COLO829 (cell line): Measurements from ENCODE around the gene IGF2.

ENCODE experiments used
- DNase-seq: peaks from one replicate; pipeline ENCODE4 v3.0.0; 2012; ENCODE audit warnings: low spot score

The IGF2 gene

DNA sequence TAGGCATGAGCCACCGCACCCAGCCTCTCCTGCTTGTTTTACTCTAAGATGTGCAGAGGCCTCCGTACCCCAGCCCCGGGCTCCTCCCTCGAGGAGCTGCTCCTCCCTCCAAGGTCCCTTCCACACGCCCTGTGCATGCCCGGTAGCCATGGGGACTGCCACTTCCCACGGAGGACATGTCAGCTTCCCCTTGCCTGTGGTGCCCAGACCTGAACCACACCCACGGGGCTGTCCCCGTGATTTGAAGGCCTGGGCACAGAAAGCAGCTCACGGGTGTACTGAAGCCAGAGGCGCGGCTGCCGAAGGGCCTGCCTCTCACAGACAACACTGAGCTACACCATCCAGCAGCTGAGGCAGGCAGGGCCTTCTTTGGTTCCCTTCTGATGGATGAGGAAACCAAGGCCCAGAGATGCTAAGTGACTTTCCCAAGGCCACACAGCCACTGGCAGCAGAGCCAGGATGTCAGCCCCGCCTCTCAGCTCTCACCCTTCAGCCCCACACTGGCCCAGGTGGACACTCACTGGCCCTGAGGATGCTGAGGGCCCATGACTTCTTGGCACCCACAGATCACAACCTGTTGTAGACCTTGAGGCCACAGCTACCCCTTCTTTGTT, 14.5 kb upstream of the IGF2 start:
- DNase-seq = no peak

DNA sequence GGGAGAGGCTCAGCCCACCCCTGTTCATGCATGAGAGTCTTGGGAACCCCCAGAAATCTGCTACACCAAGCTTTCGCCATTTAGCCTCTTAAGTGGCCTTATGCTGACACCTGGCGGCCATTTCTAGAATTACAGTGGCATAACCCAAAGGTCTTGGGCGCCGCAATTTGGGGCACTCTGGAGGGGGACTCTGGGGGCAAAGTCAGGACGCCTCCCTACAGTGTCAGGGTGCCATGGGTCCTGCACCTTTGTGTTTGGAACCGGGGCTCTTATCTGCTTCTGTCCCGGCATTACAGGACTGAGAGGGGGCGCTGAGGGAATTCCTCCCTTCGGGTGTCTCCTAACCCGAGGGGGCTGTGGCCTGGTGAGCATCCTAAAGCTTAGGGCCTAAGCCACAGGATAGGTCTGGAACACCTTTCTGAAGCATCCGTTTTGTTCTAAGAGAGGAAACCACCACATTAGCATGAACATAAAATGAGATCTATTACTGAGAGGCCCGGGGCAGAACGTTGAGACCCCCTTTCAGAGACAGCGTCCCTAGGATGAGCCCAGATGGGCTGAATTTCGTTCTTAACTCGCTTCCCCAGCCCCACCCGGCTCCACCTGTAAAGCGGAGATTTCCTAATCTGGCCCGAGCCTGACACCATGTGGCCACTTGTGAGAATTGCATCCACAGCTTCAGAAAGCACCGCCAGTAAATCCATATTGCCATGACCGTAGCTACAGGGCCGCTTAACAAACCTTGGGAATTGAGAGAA, 12.5 kb upstream of the IGF2 start:
- peak; percentile 81 for DNase-seq

DNA sequence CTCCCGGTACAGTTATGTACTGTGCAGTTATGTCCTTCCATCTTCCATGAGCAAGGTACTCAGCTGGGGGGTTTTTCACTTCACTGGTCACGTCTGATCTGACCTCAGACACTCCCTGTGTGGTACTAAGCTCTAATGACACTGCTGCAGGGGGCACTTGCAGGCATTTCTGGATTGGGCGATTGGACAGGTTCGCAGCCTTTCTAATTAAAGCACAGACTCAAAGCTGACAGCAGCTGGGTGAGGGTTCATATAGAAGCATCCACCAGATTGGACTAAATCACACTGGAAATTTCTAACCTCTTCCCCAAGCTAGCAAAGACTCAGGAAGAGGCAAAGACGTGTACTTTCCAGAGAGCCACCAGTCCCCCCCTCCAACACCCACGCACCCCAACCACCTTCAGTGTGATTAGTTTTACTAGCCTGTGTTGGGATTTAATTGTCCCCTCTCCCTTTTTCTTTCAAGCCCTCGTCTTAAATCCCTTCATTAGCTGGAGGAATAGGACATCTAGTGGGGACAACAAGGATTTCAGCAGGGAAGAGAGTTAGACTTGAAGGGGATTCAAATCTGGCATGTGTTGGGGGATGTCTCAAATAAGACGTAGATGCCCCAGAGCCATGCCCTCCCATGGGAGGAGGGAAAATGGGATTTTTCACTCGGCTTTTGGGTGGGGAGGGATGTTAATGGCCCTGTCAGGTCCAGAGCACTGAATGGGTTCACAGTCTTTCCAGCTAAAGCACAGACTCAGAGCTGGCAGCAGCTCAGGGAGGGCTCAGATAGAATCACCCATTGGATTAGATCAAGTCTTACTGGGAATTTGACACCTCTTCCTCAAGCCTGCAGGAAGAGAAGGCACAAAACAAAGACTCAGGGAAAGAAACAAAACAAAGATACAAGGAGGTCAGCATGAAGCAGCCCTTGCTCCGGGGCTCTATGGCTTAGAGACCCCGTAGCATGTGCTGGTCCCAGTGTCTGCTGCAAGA, 11.0 kb upstream of the IGF2 start:
- DNase-seq = peak; percentile 20

DNA sequence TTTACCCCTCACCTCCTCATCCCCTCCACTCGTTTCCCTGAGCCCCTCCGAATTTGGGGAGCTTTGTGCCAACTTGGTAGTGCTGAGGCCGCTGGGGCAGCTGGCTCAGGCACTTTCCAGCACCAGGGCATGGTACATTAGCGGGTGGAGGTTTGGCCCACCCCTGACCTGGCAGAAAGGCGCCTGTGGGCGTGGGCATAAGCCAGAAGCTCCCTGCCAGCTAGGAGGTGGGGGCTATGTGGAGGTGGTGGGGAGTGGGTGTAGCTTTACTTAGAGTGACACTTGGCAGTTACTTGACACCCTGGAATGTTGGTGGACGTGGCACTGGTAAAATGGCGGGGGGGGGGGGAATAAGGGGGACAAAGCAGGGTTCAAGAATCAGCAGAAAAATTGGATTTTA, 10.3 kb upstream of the IGF2 start:
- no peak for DNase-seq

DNA sequence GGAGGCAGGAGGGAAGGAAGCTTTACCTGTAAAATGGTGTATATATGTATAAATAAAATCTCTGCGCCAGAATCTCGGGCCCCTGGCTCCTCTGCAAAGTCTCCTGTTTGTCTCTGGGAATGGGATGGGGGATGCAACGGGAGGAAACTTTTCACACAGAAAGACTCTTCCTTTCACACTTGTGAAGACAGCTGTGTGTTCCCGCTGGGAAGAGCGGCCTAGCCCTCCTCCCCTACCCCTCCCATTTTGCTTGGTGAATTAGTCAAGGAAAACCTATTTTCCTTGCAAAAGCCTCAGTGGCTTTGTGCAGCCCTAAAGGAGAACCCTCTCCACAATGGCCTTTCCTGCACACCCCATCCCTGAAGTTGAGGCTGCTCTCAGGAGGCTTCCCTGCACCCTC, 9.4 kb upstream of the IGF2 start:
- no peak for DNase-seq

DNA sequence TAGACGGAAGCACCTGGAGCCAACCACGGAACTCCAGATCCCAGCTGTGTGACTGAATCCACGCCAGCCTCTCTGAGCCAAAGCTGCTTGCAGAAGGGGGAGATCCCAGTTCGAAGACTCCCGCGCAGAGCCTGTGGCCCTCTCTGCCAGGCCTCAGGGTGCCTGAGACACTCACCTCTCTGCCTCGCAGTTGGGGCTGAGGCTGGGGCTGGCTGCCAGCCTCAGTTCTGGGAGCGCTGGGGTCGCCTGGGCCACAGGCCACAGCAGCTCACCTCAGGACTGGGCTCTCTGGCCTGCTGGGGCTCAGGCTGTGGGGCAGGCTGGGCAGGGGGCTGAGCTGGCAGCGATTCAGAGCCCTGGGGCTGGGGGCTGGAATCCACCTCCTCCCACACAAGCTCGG, 8.2 kb upstream of the IGF2 start:
- no peak for DNase-seq

DNA sequence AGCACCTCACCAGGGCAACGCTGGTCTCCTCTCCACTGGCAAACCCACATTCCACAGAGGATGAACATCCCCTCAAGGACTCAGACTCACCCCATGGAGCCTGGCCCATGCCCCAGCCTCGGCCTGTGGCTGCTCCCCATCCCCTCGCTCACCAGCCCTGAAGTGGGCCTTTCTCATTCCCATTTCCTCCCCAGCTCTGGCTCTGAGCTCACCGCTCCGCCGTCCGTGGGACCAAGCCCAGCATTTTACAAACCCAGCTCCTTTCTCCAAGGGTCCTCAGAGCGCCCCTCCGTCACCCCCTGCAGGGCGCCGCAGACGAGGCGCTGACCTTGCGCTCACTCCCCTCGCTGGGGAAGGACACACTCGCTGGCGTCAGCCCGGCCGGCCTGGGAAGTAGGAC, 6.9 kb upstream of the IGF2 start:
- DNase-seq = no peak

DNA sequence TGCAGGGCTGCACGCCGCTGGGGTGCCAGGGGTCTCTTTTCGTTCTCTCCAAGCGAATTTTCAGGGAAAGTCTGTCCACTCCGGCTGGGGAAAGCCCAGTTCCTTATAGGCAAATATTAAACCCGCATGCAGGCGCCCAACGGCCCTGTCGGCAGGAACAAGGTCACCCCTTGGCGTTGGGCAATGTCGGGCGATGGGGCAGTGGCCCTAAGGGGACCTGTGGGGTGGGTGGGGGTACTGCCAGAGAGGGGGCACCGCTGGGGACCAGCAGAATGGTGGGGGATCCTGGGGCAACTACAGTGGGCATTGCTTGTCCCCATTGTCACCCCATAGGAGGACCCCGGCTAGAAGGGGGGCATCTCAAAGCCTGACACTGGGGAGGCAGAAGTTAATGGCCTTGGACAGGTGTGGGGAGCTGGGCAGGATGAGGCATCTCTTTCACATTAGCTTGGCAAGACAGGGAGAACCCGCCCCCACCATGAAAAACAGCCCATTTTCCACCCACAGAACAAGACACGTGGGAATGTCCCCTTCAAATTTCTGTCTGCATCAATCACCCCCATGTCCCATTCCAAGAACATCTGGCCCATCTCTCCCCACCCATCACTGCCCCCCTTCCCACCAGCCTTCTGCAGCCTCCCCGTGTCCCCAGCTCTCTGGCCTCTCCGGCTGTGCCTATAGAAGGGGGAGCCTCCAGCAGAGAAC, 5.5 kb upstream of the IGF2 start:
- no peak for DNase-seq

DNA sequence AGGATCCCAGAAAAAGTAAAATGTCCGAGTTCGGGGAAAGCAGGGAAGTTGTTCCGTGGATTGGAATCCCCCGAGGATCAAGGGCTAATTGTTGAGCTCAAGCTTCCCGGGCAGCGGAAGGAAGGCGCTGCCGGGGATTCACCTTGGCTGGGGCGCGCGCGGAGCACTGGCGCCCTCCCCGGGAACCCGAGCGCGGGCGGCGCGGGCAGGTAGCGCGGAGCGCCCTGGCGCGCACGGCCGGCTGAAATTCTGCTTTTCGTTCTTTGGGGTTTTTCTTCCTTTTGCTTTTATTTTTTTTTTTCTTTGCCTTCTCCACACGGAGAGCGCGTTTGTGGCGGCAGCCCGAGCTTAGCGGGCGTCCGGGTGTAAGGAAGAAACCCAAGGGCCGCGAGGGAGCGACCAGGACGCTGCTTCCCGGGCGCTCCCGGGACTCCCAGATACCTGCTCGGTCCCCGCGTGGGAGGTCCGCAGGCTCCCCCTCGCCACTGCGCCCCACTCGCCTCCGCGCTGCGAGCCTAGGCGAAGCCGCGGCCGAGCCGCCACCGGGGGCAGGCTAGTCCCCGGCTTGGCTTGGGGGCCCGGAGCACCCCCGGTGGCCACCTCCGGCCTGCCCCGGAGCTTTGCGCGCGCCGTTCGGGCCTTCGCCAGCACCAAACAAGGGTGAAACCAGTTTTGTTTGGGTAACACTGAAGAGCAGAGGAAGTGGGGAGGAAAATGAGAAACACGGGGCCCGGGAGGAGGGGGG, 4.8 kb upstream of the IGF2 start:
- no peak for DNase-seq

DNA sequence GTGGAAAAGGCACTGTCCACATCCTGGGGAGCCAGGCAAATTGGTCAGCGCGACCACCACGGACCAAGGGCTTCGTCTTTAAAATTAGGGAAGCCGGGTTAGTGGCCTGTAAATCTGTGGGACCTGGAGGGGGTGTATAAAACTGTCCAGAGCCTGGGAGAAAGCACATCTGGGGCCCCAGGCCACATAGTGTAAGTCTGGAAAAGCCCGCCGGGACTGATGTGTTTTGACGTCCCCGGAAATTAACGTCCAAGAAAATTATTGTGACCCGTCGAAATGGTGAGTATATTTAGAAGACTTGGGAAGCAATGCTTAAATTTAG, 4.2 kb upstream of the IGF2 start:
- no peak for DNase-seq

DNA sequence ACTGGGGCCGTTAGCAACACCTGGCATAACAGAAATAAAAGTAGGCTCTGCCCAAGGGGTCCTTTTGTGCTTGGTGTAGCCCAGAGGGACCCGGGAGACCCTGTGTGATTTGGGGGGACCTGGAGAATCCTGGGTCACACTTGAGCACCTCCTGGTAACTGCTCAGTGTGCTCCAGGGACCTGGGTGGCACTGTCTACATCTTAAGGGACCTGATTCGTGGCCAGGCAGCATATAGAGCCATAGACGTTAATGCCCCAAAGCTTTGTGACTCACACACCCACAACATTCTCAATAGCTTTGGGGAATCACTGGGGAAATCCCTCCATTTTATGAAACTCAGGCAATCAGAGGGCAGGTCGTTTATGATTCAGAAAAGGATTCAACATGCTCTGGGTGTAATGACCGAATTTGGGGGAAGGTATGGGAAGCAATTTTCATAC, 3.6 kb upstream of the IGF2 start:
- DNase-seq = no peak

DNA sequence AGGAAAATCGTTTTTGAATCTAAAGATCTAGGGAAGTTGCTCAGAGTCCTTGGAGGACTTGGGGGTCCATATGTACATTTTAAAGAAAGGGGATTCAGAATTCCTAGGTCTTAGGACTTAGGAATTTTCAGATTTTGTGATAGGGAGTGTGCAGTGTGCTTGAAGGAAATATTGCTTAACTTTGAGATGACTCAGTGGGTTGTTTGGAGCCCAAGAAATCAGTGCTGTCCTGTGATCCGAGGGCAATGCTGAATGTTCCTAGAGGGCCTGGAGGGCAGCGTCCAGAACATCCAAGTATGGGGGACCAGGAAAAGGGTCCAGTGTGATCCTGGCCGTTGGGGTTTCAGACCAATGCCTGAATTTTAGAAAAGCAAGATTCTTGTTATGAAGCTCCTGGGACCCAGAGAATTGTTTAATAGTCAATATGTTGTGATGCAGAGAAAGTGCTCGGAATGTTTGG, 3.1 kb upstream of the IGF2 start:
- no peak for DNase-seq

DNA sequence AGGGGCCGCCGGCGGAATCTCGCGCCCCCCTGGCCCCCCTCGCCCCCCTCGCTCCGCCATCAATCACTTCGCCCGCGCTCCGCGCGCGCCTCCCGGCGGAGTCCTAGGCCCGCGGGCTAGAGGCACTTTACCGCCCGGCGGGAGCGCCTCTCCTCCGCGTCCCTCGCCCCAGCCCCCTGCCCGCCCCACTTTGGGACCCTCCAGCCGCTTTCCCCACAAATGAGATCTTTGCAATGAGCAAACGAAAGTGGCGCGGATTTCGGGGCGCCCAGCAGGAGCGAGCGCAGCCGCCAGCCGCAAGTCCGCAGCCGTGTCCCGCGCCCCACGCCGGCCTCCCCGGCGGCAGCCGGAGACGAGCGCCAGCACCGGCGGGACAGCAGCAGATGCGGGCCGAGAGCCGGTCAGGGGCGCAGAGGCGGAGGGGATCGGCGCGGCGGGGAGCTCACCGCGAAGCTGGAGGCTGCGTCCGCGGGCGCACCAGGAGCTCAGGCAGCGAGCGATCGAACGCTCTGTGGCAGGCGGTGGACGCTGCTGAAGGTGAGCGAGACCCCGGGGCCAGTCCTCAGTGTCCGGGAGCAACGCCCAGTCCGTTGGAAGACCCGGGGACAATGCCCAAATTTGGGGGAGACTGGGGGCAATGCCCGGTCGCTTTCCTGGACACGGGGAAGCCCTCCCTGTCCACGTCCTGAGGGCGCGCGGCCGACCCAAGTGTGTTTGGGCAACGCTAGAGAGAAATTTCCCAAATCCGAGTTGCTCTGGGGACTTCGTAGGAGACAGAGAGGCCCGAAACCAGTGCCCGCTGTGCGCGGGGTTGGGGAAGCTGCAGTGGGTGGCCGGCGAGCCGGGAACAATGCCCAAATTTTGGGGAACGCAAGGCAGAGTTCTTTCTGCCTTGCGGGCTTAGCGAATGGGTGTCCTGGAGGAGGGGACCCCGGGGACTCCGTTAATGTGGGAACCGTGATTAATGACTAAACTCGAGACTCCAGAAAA, 1.5 kb upstream of the IGF2 start:
- no peak for DNase-seq

DNA sequence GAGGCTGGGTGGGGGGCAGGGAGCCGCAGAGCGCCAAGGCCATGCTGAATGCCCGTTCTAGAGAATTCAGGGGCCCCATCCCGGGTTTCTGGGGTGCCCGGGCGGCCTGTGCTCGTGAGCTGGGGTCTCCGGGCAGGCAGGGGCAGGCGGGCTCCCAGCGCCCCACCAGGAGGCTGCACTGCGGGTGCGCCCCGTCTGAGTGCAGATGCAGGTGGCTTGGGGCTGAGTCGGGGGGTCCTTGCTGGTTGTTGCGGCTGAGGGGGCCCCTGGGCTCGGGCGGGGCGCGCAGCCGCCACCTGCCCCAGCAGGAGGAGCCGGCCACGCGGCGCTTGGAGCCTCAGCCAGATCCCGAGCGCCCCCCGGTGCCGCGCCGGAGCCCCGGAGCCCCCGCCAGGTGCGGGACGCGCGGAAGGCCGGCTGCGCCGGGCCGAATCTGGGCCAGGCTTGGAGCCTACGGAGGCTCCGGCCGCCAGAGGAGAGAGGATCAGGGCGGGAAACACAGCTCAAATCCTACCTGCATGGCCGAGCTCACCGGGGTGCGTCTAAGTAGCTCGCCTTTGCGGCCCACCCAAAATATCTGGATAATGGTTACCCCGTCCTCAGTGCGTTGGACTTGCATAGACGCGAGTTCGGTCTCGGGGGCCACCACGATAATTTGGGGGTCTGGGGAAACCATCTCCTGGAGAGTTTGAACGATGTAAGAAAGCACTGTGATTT, 590 bp upstream of the IGF2 start:
- DNase-seq = no peak

DNA sequence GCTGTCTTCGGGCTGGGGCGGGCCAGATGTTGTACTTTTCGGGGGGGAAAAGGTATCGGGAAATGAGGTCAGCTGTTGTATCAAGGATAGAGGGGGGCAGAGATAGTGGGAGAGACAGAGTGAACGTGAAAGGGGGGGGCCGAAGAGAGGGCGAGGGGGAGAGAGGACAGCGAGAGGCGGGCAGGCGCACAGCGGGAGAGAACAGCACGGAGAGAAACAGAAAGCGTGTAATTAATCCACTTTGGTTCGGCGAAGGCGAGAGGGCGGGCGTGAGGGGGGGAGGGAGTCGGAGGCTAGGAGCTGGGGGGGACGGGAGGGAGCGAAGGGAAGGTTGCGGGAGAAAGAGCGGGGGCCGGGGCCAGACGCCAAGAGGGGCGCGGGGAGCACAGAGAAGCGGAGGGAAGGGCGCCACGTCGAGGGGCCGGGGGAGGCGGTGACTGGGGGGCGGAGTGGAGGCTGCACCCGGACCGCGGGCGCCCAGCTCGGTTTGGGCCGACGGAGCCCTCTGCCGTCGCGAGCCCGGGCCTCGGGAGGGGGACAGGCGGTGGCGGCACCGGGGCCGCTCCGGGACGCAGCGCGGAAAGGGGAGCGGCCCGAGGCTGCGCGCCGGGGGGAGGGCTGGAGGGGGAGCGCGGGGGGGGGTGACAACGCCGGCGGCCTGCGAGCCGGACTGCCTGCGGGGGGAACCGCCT, 612 bp downstream of the IGF2 start:
- DNase-seq = no peak

DNA sequence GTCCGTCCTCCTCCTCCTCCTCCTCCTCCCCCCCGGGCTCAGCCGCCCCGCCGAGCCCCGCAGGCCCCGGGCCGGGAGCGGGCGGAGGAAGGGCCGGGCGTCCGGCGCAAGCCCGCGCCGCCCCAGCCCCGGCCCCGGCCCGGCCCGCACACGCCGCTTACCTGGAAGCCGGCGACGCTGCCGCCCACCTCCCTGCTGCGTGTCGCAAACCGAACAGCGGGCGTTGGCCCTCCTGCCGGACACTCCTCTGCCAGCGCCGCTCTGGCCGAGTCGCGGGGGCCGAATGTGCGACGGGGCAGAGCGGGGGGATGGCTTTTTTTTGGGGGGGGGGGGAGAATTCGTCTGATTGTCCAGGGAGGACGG, 1.1 kb downstream of the IGF2 start:
- no peak for DNase-seq

DNA sequence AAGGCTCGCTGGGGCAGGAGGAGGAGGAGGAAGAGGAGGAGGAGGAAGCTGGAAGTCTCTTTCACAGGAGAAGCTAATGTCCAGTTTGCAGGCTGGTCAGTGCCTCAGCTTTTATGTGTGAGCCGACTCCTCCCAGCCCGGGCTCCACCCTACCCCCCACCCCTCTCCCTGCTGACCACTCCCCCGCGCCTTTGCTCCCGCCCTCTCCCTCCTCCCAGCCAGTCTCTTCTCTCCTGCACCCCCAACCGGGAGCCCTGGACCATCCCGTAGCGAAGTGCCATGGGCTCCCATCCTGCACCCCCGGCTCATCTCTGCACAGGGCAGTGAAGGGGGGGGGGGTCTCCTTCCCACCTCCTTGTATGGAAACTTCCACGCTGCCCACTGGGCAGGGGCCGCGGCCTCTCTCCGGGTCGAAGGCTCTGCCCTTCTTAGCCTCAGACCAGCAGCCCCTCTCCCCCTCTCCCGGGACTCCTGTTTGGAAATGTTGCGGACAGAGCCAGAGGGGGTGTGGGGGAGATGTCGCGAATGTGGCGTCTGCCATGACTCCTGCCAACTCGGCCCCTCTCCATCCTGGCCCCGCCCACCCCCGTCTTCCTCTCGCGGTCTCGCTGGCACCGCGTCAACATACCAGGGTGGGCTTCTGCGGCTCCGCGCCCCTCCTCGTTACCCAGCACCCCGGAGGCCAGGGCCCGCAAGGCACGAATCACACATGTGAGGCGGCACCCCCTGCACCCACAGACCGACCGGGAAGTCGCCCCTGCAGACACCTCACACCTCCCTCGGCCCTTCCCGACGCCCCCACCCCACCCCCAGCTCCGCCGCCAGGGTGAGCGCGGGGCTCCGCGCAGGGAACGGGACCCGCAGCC, 1.8 kb downstream of the IGF2 start:
- DNase-seq = peak; percentile 67

DNA sequence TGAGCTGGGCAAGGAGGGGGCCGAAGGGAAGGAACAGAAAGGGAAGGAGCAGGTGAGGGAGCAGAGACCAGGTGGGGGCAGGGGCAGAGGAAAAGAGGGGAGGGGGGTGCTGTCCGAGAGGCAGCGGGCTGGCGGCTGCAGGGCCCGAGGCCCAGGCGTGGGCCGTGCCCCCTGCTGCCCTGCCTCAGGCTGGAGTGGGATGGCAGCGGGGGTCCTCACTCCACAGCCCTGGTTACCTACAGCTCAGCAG, 2.3 kb downstream of the IGF2 start:
- DNase-seq = no peak
